Keratinocyte (primary cell): ENCODE measurements around the gene LENG9.

Source experiments
- CTCF ChIP-seq, 3 experiments: IDR thresholded peaks in 1 of 3; conservative IDR thresholded peaks in 1 of 3; optimal IDR thresholded peaks in 1 of 3; 2 replicates in 2 of 3; 3 replicates in 1 of 3; pipeline versions ENCODE3 to v1.5.1; 2011; ENCODE audit warnings: low read length in 3 of 3, mild to moderate bottlenecking in 3 of 3, moderate library complexity in 2 of 3, control low read depth in 1 of 3, inconsistent platforms in 1 of 3; ENCODE audit not compliant: insufficient read depth in 2 of 3; ENCODE audit errors: extremely low read depth in 1 of 3
- EZH2 ChIP-seq: IDR thresholded peaks from one replicate; pipeline ENCODE4 v1.6.1; 2012; ENCODE audit warnings: inconsistent platforms, mild to moderate bottlenecking, low read length, moderate library complexity

GRCh38 chr19:54473892-54474372 lies 10.4 kb upstream of the LENG9 start:
- TF ChIP-seq CTCF (optimal IDR thresholded peaks at IDR 0.05 in 1 of 3, IDR thresholded peaks at IDR 0.05 in 1 of 3, conservative IDR thresholded peaks at IDR 0.05 in 1 of 3; ENCODE audit: extremely low read depth in 1 of 3, insufficient read depth in 2 of 3, low read length in 3 of 3) = no peak
- no peak for TF ChIP-seq EZH2
